Measurements from ENCODE around the gene BNIPL. TPM values are rescaled to one million over a fixed set of nuclear protein-coding genes. Genes with fewer than 3 reads are reported as not detected.

BNIPL gene
- total RNA-seq, 1 donor from 2014 or later = 13.7 TPM

GRCh38 chr1:151009674-151010345 is 26.6 kb upstream of the BNIPL start:
- no peak for DNase-seq (ENCODE audit: low spot score)

GRCh38 chr1:151010346-151010726 is 26.1 kb upstream of the BNIPL start:
- no peak for DNase-seq (ENCODE audit: low spot score)

- DNase-seq (ENCODE audit: low spot score) = no peak
Measured at GRCh38 chr1:151011154-151011850, 25.1 kb upstream of the BNIPL start.

GRCh38 chr1:151012684-151013471 is 23.5 kb upstream of the BNIPL start:
- no peak for DNase-seq (ENCODE audit: low spot score)

GRCh38 chr1:151013518-151013917 is 22.9 kb upstream of the BNIPL start:
- peak; percentile 96 for DNase-seq (ENCODE audit: low spot score)

GRCh38 chr1:151024540-151025146 is 11.7 kb upstream of the BNIPL start:
- peak; percentile 69 for DNase-seq (ENCODE audit: low spot score)

- DNase-seq (ENCODE audit: low spot score) = no peak
Measured at GRCh38 chr1:151026460-151026859, 9.9 kb upstream of the BNIPL start.

- DNase-seq (ENCODE audit: low spot score) = no peak
Measured at GRCh38 chr1:151032164-151032563, 4.2 kb upstream of the BNIPL start.

GRCh38 chr1:151035167-151035566 is 1.2 kb upstream of the BNIPL start:
- no peak for DNase-seq (ENCODE audit: low spot score)

GRCh38 chr1:151037032-151037431 is 646 bp downstream of the BNIPL start:
- DNase-seq (ENCODE audit: low spot score) = no peak

GRCh38 chr1:151039521-151039920 is 3.1 kb downstream of the BNIPL start:
- no peak for DNase-seq (ENCODE audit: low spot score)

GRCh38 chr1:151043163-151043562 is 6.8 kb downstream of the BNIPL start:
- DNase-seq (ENCODE audit: low spot score) = no peak

GRCh38 chr1:151047591-151047924 is 11.2 kb downstream of the BNIPL start, which contains the start of gene C1orf56:
C1orf56 (plus strand) TSS chr1:151047751; CDS start chr1:151047848, 97 bp downstream.
- DNase-seq (ENCODE audit: low spot score) = peak; percentile 83

GRCh38 chr1:151047925-151048644 is 11.7 kb downstream of the BNIPL start:
- DNase-seq (ENCODE audit: low spot score) = peak; percentile 65

- DNase-seq (ENCODE audit: low spot score) = no peak
Measured at GRCh38 chr1:151048645-151049032, 12.3 kb downstream of the BNIPL start.

GRCh38 chr1:151049458-151049857 is 13.1 kb downstream of the BNIPL start:
- DNase-seq (ENCODE audit: low spot score) = no peak

- no peak for DNase-seq (ENCODE audit: low spot score)
Measured at GRCh38 chr1:151050051-151050688, 13.8 kb downstream of the BNIPL start.

GRCh38 chr1:151051356-151052009 is 15.1 kb downstream of the BNIPL start:
- DNase-seq (ENCODE audit: low spot score) = no peak

- DNase-seq (ENCODE audit: low spot score) = no peak
Measured at GRCh38 chr1:151054971-151055547, 18.7 kb downstream of the BNIPL start.

GRCh38 chr1:151055581-151055980 is 19.2 kb downstream of the BNIPL start:
- DNase-seq (ENCODE audit: low spot score) = no peak

Measured in umbilical cord (tissue), 2 donors.